ENCODE data around the gene CFAP97D1.

DNA sequence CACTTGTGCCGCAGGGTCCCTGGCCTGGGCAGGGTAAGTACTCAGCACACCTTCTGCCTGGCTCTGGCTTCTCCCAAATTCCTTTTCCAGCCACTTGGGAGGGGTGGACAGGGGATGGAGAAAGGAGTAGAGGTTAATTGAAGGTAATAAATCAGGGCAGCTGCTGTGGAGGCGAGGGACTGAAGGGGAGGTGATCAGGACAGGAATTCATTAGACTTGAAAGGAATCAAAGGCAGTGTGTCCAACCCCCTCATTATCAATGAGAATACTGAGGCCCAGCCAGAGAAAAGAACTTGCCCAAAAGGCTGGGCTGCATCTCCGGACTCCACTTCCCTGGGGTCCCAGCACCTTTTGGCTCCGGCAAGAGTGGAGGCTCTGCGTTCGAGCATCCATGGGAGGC, 24.0 kb upstream of the CFAP97D1 start:
- TF ChIP-seq, protein P1, sequence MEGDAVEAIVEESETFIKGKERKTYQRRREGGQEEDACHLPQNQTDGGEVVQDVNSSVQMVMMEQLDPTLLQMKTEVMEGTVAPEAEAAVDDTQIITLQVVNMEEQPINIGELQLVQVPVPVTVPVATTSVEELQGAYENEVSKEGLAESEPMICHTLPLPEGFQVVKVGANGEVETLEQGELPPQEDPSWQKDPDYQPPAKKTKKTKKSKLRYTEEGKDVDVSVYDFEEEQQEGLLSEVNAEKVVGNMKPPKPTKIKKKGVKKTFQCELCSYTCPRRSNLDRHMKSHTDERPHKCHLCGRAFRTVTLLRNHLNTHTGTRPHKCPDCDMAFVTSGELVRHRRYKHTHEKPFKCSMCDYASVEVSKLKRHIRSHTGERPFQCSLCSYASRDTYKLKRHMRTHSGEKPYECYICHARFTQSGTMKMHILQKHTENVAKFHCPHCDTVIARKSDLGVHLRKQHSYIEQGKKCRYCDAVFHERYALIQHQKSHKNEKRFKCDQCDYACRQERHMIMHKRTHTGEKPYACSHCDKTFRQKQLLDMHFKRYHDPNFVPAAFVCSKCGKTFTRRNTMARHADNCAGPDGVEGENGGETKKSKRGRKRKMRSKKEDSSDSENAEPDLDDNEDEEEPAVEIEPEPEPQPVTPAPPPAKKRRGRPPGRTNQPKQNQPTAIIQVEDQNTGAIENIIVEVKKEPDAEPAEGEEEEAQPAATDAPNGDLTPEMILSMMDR (conservative IDR thresholded peaks at IDR 0.05; ENCODE audit: low read depth in 2 of 2), result no peak
- TF ChIP-seq EZH2 (IDR thresholded peaks at IDR 0.05; ENCODE audit: low read depth, unreplicated experiment) (no peak), POLR2AphosphoS5 (IDR thresholded peaks at IDR 0.05; ENCODE audit: low read depth) (no peak), EZH2phosphoT487 (IDR thresholded peaks at IDR 0.05; ENCODE audit: unreplicated experiment) (no peak), CREB1 (CRISPR knock-in tag; IDR thresholded peaks at IDR 0.05; ENCODE audit: low read depth) (no peak), ZNF331 (CRISPR knock-in tag; IDR thresholded peaks at IDR 0.05; ENCODE audit: low read depth) (no peak), ZNF114 (CRISPR knock-in tag; IDR thresholded peaks at IDR 0.05) (no peak)
- TF ChIP-seq, protein P2, sequence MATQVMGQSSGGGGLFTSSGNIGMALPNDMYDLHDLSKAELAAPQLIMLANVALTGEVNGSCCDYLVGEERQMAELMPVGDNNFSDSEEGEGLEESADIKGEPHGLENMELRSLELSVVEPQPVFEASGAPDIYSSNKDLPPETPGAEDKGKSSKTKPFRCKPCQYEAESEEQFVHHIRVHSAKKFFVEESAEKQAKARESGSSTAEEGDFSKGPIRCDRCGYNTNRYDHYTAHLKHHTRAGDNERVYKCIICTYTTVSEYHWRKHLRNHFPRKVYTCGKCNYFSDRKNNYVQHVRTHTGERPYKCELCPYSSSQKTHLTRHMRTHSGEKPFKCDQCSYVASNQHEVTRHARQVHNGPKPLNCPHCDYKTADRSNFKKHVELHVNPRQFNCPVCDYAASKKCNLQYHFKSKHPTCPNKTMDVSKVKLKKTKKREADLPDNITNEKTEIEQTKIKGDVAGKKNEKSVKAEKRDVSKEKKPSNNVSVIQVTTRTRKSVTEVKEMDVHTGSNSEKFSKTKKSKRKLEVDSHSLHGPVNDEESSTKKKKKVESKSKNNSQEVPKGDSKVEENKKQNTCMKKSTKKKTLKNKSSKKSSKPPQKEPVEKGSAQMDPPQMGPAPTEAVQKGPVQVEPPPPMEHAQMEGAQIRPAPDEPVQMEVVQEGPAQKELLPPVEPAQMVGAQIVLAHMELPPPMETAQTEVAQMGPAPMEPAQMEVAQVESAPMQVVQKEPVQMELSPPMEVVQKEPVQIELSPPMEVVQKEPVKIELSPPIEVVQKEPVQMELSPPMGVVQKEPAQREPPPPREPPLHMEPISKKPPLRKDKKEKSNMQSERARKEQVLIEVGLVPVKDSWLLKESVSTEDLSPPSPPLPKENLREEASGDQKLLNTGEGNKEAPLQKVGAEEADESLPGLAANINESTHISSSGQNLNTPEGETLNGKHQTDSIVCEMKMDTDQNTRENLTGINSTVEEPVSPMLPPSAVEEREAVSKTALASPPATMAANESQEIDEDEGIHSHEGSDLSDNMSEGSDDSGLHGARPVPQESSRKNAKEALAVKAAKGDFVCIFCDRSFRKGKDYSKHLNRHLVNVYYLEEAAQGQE (IDR thresholded peaks at IDR 0.05; ENCODE audit: unreplicated experiment), result no peak

Data from GM23338 (cell line).